Measurements from ENCODE around the gene CCBE1.

The CCBE1 gene

GRCh38 chr18:59570101-59570775 is 127.0 kb downstream of the CCBE1 start:
- DNase-seq (ENCODE audit: low spot score) = no peak

GRCh38 chr18:59569390-59569791 is 127.8 kb downstream of the CCBE1 start:
- no peak for DNase-seq (ENCODE audit: low spot score)

GRCh38 chr18:59567431-59567830 is 129.8 kb downstream of the CCBE1 start:
- no peak for DNase-seq (ENCODE audit: low spot score)

GRCh38 chr18:59566533-59566971 is 130.7 kb downstream of the CCBE1 start:
- DNase-seq (ENCODE audit: low spot score) = no peak

- DNase-seq (ENCODE audit: low spot score) = no peak
These were observed 131.3 kb downstream of the CCBE1 start for GRCh38 chr18:59565957-59566356.

GRCh38 chr18:59564561-59564960 is 132.7 kb downstream of the CCBE1 start:
- DNase-seq (ENCODE audit: low spot score) = no peak

GRCh38 chr18:59563176-59563785 is 133.9 kb downstream of the CCBE1 start:
- no peak for DNase-seq (ENCODE audit: low spot score)

- no peak for DNase-seq (ENCODE audit: low spot score)
These were observed 134.5 kb downstream of the CCBE1 start for GRCh38 chr18:59562751-59563150.

GRCh38 chr18:59561612-59562011 is 135.6 kb downstream of the CCBE1 start:
- DNase-seq (ENCODE audit: low spot score) = no peak

GRCh38 chr18:59560556-59560955 is 136.7 kb downstream of the CCBE1 start:
- DNase-seq (ENCODE audit: low spot score) = no peak

GRCh38 chr18:59559528-59559927 is 137.7 kb downstream of the CCBE1 start:
- no peak for DNase-seq (ENCODE audit: low spot score)

- no peak for DNase-seq (ENCODE audit: low spot score)
These were observed 141.1 kb downstream of the CCBE1 start for GRCh38 chr18:59555995-59556659.

GRCh38 chr18:59554796-59555335 is 142.4 kb downstream of the CCBE1 start:
- no peak for DNase-seq (ENCODE audit: low spot score)

GRCh38 chr18:59553273-59553870 is 143.9 kb downstream of the CCBE1 start:
- no peak for DNase-seq (ENCODE audit: low spot score)

GRCh38 chr18:59551902-59552635 is 145.2 kb downstream of the CCBE1 start:
- no peak for DNase-seq (ENCODE audit: low spot score)

GRCh38 chr18:59550174-59550516 is 147.1 kb downstream of the CCBE1 start:
- DNase-seq (ENCODE audit: low spot score) = no peak

GRCh38 chr18:59549503-59550173 is 147.6 kb downstream of the CCBE1 start:
- DNase-seq (ENCODE audit: low spot score) = no peak

GRCh38 chr18:59547581-59548182 is 149.5 kb downstream of the CCBE1 start:
- DNase-seq (ENCODE audit: low spot score) = peak; percentile 4

- peak; percentile 26 for DNase-seq (ENCODE audit: low spot score)
These were observed 151.0 kb downstream of the CCBE1 start for GRCh38 chr18:59546188-59546587.

- DNase-seq (ENCODE audit: low spot score) = no peak
These were observed 156.4 kb downstream of the CCBE1 start for GRCh38 chr18:59540780-59541179.

GRCh38 chr18:59540346-59540745 is 156.9 kb downstream of the CCBE1 start:
- DNase-seq (ENCODE audit: low spot score) = no peak
